Measurements from ENCODE around the gene NCEH1. TPM values are rescaled to one million over a fixed set of nuclear protein-coding genes. Genes with fewer than 3 reads are reported as not detected.
"Not testable (repeated sequence)": the region's sequence is repeated elsewhere in the genome, so short reads cannot be mapped to it uniquely, and the experiment has no call there.

NCEH1 gene
- total RNA-seq, 1 experiment from 2014 or later, result 11.5 TPM

GRCh38 chr3:172710664-172711453, at the start of gene NCEH1 (continued):
- peak; percentile 79 to 87 (median 87); a peak in 5 of 6 replicates for TF ChIP-seq CTCF (IDR thresholded peaks at IDR 0.05 in 2 of 3, conservative IDR thresholded peaks at IDR 0.05 in 1 of 3; ENCODE audit: borderline replicate concordance in 1 of 3, insufficient read depth in 1 of 3, low read depth in 2 of 3, low read length in 2 of 3)
- TF ChIP-seq TCF7L2 (IDR thresholded peaks at IDR 0.05; ENCODE audit: borderline replicate concordance, extremely low read depth, insufficient read depth, insufficient read length), result peak; percentile 6
- TF ChIP-seq EZH2phosphoT487 (IDR thresholded peaks at IDR 0.05; ENCODE audit: borderline replicate concordance), result no peak
- TF ChIP-seq SRF (IDR thresholded peaks at IDR 0.05; ENCODE audit: low read depth), result peak; percentile 37

- H3K4me1 ChIP-seq (ENCODE audit: control insufficient read depth in 1 of 2, insufficient read depth in 2 of 2, low read length in 2 of 2); H3K9me3 ChIP-seq (ENCODE audit: control insufficient read depth in 1 of 2, insufficient read depth in 1 of 2, low read depth in 1 of 2, low read length in 2 of 2); CTCF ChIA-PET; RAD21 ChIA-PET (ENCODE audit: low non-redundant PET in 1 of 2, low total read pairs in 2 of 2, uncharacterized antibody in 2 of 2, unreplicated experiment in 2 of 2); H3K27me3 ChIP-seq (ENCODE audit: insufficient read depth, low read length); H3K4me2 ChIP-seq (ENCODE audit: low read length); H2AFZ ChIP-seq (ENCODE audit: low read depth, low read length, poor library complexity, severe bottlenecking); H3K4me3 ChIP-seq (replicated peaks in 1 of 2; ENCODE audit: low read depth in 1 of 2, low read length in 2 of 2); H3K9me2 ChIP-seq (ENCODE audit: insufficient read depth); H4K20me1 ChIP-seq (ENCODE audit: insufficient read depth); ATAC-seq; H3K9ac ChIP-seq (ENCODE audit: low read length); DNase-seq (ENCODE audit: low read depth, low spot score); intact Hi-C loops (cut with micrococcal nuclease); POLR2A ChIA-PET; H3K27ac ChIP-seq (ENCODE audit: low read depth, low read length); BruUV-seq (replicated peaks): not testable (repeated sequence)
- peaks cover 66 to 75% of the 10 kb centered on the region in 2 experiments for H3K36me3 ChIP-seq (ENCODE audit: control insufficient read depth in 1 of 2, insufficient read depth in 2 of 2, low read length in 2 of 2)
- peaks cover 82% of the 10 kb centered on the region for H3K79me2 ChIP-seq (ENCODE audit: insufficient read depth, low read length)
Observed at GRCh38 chr3:172760416-172760815, 49.5 kb upstream of the NCEH1 start.

Measured in HCT116 (cell line).